NCI-H82 treated with DMSO at 0.1 percent for 48 hours (cell line): ENCODE measurements around the gene PTK6.
"Not testable (repeated sequence)": the region's sequence is repeated elsewhere in the genome, so short reads cannot be mapped to it uniquely, and the experiment has no call there.

Experiments used
- DNase-seq: peaks from one replicate; lab custom pipeline; 2025; ENCODE audit not compliant: unreplicated experiment; lab: John Stamatoyannopoulos, UW

The PTK6 gene

DNA sequence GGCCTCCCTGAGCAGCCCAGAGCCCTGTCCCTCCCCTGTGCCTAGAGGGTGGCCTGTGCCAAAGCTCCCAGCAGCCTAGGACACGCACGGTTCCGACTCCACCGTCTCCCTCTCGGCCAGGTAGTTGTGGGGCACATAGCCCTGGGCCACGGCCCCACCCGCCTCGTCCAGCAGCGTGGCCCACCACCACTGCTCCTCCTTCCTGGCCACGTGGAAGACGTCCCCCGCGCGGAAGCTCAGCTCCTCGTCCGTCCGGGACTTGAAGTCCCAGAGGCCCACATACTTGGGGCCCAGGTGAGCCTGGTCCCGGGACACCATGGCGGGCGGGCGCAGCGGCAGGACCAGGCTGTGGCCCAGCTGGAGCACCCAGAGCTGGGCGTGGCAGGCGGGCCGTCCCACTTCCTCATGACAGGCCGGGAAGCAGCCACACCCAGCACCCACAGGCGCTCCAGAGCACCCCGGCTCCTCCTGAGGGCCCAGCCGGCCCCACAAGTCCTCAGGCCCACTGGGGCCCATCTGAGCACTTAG, at the start of gene PTK6:
PTK6 (minus strand) TSS at position 380 of the 528 bp plus-strand sequence; CDS start at position 318, 62 bp downstream.
- no peak for DNase-seq

DNA sequence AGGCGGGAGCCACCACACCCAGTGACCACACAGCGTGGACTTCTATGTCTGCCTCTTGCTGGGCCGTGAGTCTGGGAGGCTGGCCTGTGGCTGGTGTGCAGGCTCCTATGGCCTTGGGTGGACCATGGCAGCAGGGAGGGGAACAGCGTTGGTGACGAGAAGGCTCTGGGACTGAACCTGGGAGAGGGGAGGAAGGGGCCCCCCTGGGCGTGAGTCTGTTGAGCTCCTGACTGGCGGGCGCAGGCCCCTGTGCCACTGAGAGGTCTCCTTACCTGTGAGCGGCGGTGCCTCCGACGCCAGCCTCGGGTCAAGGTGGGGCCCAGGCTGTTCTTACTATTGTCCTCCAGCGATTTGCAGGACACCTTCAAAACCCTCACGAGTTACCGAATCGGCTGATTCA, 49.6 kb upstream of the PTK6 start:
- DNase-seq, result no peak

DNA sequence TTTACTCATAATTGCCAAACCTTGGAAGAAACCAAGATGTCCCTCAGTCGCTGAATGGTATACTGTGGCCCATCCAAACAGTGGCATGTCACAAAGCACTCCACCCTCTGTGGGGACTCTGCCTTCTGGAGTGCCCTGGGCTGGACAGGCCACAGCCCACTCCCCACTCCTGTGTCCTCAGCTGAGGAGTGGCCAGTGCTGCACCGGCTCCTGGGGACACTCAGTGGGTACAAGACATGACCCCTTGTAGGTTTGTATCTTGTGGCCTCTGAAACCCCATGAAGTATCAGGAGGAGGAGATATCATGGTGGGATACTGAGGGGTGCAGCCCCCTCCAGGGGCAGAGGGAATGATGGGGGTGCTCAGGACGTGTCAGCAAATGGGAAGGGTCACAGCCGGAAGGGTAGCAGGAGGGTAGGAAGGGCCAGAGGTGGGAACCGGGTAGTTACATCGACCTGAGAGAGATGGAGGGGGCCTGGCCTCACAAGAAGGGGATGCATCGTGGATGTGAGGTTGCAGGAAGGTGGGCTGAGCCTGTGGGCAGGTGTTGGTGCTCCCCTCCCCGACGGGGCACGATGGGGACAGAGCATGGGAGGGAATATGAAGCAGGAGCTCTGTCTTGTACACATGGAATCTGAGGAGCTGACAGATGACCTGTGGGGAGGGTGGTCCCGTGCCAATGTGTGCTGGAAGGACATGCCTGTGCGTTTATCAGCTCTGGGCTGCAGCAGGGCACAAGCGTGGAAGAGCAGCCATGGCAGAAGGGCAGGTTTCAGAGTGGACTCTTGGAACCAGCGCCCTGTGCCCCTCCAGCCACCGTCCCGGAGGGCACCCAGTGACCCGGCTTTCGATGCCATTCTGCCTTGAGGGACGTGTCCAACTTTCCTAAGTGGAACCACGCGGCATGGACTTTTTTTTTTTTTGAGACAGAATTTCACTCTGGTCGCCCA, 48.7 kb upstream of the PTK6 start:
- DNase-seq, result no peak

DNA sequence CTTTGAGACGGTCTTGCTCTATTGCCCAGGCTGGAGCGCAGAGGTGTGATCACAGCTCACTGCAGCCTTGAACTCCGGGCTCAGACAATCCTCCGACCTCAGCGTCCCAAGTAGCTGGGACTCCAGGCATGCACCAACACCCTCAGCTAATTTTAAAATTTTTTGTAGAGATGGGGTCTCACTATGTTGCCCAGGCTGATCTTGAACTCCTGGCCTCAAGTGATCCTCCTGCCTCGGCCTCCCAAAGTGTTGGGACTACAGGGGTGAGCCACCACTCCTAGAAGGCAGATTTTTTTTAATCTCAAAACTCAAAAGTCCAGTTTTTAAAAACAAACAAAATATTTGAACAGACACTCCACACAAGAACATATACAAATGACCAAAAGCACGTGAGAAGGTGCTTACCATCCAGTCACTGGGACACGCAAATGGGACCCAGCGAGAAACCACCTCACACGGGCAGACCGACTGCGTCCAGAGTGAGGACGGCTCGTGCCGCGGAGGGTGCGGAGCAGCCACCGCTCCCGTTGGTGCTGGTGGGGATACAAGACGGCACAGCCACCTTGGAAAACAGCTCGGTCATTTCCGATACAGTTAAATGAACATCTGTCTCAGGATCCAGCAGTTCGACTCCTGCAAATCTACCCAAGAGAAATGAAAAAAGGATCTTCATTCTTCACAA, 45.3 kb upstream of the PTK6 start:
- no peak for DNase-seq

DNA sequence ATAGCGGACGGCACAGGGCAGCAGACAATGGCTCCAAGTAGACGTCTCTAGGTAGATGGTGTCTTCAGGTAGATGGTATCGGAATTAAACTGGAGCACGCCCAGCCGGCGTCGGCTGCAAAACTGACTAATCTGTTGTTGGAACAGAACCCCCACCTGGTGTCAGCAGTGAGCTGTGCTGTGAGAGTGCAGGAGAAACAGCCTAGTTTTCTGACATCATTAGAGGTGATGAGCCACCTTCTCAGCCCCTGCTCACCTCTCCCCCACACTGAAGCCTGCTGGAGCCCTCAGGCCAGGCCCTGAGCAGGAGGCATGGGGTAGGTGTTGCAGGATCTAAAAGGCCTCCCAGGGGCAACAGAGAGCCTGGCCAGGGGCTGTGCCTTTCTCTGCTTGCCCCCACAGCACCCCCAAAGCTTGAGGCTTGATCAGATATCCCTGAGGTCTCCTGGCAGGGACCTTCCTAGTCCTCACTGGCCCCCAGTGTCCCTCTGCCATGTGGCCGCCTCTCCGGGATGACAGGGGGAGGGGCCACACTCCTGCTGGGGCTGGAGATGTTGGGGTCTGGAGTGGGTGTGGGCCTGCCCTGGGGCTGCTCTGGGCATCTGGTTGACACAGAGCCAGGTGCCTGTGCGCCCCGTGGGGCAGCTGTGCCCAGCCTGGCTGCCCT, 43.8 kb upstream of the PTK6 start:
- no peak for DNase-seq

DNA sequence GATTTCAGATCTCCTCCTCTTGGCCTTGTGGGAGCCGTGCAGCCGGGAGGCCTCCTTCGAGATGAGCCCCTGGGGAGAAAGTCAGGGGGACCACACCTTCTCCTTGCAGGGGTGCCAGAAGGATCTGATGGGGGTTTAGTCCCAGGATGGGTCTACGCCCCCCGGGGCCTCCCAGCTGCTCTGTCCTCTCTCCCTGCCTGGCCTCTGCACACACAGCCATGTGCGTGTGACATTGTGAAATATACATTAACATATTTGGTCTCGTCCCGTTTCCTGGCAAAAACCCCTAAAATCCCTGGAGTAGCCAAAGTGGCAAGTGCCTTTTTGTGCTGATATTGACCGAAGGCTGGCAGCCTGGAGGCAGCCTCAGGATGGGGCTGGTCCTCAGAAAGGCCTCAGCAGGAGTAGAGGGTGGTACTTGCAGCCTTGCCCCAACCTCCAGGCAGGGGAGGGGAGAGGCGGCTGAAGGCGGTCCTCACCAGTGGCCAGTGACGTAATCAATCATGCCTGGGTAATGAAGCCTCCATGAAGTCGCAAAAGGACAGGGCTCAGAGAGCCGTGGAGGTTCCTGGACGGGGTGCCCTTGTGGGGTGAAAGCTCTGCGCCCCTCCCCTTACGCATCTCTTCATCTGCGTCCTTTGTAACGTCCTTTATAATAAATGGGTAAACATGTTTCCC, 42.0 kb upstream of the PTK6 start:
- DNase-seq, result no peak

DNA sequence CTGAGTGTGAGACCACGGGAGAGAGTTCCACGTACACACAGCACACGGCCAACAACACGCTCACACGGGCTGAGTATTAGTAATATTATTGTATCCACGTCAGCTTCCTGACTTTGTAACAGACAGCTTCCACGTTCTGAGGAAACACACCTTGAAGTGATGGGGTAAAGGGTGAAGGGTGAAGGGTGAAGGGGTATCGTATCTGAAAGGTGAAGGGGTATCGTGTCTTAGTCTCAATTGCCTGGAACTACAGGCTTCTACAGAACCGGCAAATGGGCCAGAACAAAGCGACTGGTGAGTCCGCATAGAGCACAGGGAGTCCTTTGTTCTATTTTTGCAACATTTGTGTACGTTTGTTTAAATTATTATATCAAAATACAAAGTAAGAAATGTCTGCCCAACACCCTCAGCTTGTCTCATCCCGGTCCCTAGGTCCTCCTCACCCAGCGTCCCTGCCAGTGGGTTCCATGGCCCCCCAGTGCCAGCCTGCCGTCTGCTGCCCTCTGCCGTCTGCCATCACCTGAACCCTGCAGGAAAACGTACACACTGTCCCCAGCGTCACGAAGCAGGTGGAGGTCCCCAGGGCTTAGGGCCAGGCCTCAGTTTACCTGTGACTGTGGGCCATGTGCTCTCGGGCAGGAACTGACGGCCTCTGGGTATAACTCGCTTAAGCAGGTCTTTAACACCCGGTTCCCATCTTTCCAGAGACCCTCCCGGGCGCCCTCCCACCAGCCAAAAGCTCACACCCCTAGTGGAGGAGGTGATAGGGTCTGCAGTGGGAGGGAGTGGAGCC, 41.2 kb upstream of the PTK6 start:
- DNase-seq, result no peak

DNA sequence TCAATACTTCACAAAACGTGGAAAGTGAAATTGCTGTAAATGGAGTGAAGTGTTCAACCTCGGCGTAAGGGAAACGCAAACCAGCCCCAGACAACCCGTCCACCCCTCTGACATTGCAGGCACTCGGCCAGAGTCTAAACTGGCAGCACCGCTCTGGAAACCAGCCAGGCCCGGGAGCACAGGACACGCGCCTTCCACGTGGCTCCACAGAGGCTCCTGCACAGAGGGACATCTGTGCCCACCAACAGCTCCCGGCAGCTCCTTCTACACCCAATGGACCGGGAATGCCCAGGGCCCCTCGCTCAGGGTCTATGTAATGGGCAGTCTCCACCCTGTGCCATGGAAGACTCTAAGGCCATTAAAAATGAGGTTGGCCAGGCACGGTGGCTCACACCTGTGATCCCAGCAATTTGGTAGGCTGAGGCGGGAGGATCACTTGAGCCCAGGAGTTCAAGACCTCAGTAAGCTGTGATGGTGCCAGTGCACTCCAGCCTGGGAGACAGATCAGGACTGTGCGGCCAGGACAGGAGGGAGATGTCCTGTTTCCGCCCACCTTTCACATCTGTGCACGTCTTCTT, 40.2 kb upstream of the PTK6 start:
- DNase-seq, result no peak

DNA sequence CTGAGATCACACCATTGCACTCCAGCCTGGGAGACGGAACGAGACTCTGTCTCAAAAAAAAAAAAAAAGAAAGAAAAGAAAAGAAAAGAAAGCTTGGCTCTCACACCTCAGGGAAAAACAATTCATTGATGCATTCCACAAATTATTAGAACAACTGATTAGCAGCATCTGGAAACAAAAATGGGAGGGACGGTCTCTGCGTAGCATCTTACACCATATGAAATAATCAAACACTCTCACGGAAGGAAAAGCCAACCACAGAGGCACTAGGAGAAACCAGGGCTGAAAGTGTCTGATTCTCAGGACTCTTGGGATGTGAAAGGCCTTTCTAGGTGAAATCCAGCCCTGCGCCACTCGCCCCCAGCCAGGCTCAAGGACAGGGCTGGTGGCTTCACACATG, 39.1 kb upstream of the PTK6 start:
- no peak for DNase-seq

DNA sequence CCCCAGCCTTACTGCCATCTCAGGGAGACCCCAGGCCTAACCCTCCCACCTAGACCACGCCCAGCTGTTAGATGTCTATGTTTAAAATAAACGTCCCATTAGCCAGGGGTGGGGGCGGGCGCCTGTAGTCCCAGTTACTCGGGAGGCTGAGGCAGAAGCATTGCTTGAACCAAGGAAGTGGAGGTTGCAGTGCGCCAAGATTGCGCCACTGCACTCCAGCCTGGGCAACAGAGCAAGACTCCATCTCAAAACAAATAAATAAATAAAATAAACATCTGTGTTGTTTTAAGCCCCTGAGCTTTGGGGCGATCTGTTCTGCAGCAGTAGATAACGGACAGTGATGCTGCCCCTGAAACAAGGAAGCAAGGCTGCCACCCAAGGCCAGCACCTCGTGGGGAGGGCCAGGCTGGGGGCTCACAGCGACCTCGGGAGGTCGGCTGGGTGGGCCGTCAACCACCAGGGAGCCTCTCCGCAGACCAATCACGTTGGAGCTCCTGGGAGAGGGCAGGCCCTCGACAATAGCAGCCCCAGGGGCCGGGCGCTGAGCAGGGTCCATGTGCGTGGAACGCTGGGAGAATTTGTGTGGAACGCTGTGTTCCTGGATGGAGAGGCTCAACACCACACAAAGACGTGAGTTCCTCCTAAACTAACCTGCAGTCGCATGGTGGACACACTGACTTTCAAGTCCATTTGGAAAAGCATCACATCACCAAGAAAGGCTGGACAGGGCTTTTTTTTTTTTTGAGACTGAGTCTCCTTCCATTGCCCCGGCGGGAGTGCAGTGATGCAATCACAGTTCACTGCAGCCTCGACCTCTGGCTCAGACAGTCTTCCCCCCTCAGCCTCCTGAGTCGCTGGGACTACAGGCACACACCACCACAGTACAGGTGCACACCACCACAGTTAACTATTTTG, 37.9 kb upstream of the PTK6 start:
- DNase-seq, result no peak

DNA sequence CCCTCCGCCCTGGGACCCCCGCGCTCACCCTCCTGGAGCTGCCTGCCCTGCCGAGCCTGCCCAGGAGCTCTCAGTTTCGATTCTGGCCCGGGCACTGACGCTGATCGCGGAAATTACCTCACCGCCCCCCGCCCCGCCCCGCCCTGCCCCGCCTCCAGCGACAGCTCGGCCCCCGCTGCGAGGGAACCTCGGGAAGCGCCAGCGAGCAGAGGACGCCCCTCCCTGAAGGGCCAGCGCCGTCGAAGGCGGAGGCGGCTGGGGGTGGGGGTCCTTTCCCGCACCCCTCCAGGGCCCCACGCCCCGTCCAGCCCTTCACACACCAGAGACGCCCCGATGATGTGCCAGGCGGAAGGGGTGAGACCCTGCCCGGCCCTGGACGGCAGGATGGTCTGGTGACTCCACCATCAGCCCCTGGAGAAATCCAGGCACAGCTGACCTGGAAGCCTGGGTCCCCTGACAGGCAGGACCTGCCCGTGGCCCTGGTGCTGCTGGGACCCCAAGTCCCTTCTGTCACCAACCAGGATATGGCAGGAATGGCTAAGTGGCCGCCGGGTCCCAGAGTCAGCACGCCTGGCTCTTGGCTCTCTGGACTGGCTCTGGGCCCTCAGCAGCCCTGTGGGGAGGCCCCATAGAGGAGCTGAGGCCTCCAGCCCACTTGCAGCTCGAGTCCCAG, 37.1 kb upstream of the PTK6 start, which contains the start of gene HELZ2:
HELZ2 (minus strand) TSS at position 84 of the 673 bp plus-strand sequence. CDS start 1,854 bp downstream, outside the sequence.
- DNase-seq, result no peak

DNA sequence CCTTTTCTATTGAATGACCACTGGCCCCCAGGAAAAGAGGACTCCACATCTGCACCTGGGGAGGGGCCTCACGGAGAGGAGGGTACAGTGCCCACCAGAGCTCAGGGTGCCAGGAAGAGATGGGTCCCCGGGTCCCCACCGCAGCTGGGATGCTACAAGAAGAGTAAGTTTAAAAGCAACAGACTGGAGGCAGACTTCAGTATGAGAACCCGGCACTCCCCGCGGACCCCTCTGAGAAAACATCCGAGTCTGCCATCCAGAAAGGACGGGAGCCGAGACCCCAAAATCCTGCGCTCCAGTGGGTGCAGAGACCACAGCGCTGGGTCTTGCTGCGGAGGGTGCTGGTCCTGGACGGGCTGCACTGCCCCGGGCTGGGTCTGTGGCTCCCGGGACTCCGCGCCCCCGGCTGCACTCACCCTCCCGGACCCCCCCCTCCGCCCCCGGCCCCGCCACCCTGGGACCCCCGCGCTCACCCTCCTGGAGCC, 36.5 kb upstream of the PTK6 start:
- no peak for DNase-seq

DNA sequence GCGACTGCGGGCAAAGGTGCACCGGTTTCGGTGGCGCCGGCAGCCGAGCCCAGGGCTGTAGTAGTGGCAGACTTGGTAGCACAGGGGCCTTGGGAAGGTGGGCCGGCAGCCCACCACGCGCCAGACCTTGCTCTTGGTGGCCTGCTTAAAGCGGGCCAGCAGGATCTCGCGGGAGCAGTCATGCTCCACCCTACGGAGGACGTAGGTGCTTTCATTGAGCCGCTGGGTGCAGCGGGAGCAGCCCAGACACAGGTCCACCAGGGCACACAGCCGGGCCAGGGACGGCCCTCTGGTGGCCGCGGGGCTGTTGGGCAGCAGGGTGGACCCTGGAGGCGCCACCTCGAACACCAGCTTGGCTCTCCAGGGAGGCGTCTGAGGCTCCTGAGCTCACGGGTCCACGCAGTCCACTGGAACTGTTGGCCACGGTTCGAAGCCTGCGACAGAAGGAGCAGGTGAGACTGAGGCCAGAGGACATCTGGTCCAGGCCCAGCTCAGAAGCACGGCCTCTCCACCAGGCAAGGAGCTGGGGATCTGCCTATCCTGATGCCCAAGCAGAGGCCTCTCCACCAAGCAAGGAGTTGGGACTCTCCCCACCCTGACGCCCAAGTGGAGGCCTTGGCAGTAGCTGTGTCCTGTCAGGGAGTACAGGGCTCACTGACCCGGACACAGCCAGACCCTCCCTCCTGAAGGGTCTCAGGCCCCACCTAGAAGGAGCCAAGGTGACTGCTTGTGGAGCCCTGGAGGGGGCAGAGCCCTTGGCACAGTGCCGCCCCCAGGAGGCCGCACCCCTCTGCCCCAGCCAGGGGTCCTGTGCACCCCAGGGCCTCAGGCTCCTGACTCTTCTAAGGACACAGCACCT, 35.8 kb upstream of the PTK6 start:
- no peak for DNase-seq

DNA sequence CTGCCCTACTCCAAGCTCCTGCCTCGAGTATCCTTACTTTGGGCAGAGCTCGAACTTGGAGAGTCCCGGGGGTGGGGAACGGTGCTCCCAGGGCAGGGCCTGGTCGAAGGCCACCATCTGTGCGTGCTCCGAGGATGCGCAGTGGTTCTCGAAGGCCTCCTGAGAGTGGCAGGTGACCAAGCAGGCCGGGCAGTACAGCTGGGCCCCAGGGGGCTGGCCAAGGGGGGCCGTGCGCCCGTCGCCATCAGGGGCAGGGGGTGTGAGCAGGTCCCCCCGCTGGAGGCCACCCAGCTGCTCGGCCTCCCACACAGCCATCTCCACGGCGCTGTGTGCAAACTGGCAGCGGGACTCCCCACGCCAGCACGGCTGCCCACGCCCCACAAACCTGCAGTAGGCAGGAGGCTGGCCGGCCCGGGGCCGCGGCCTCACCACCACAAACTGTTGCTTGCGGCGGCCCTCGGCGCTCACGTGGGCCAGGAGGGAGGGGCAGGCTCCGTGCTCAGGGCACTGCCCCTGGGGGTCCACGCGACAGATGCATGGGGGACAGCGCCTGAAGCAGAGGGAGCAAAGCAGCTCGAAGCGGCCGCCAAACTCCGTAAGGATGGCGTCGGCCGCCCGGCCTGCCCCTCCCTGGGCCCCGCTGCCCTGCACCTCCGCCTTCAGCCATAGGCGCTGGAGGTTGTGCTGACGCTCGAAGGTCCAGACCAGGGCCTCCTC, 35.1 kb upstream of the PTK6 start:
- no peak for DNase-seq

DNA sequence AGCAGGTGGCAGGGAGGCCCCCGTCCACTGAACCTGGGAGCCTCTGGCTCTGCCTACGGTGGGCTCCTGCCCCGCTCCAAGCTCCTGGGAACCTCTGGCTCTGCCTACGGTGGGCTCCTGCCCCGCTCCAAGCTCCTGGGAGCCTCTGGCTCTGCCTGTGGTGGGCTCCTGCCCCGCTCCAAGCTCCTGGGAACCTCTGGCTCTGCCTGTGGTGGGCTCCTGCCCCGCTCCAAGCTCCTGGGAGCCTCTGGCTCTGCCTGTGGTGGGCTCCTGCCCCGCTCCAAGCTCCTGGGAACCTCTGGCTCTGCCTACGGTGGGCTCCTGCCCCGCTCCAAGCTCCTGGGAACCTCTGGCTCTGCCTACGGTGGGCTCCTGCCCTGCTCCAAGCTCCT, 33.9 kb upstream of the PTK6 start:
- not testable (repeated sequence) for DNase-seq
